ENCODE results near the gene MT2A.
A peak's percentile ranks its signal among the peaks of the same experiment; 100 is the strongest.
"Not testable (repeated sequence)": the region's sequence is repeated elsewhere in the genome, so short reads cannot be mapped to it uniquely, and the experiment has no call there.

Gene MT2A

DNA sequence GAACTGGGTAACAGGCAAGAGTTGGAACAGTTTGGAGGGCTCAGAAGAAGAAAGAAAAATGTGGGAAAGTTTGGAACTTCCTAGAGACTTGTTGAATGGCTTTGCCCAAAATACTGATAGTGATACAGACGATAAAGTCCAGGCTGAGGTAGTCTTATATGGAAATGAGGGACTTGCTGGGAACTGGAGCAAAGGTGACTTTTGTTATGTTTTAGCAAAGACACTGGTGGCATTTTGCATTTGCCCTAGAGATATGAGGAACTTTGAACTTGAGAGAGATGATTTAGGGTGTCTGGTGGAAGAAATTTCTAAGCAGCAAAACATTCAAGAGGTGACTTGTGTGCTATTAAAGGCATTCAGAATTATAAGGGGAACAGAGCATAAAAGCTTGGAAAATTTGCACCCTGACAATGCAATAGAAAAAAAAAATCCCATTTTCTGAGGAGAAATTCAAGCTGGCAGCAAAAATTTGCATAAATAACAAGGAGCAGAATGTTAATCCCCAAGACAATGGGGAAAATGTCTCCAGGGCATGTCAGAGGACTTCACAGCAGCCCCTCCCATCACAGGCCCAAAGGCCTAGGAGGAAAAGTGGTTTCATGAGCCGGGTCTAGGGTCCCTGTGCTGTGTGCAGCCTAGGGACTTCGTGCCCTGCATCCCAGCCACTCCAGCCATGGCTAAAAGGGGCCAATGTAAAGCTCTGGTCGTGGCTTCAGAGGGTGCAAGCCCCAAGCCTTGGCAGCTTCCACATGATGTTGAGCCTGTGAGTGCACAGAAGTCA, 13.5 kb downstream of the MT2A start:
- DNase-seq = not testable (repeated sequence)

DNA sequence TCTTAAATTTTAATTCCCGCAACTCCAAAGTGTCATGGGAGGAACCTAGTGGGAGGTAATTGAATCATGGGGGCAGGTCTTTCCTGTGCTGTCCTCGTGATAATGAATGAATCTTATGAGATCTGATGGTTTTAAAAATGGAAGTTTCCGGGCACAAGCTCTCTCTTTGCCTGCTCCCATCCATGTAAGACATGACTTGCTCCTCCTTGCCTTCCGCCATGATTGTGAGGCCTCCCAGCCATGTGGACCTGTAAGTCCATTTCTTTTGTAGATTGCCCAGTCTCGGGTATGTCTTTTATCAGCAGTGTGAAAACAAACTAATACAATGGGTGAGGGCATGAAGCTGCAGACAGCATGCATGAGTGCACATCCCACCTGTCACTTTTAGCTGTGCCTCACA, 14.8 kb downstream of the MT2A start:
- not testable (repeated sequence) for DNase-seq

DNA sequence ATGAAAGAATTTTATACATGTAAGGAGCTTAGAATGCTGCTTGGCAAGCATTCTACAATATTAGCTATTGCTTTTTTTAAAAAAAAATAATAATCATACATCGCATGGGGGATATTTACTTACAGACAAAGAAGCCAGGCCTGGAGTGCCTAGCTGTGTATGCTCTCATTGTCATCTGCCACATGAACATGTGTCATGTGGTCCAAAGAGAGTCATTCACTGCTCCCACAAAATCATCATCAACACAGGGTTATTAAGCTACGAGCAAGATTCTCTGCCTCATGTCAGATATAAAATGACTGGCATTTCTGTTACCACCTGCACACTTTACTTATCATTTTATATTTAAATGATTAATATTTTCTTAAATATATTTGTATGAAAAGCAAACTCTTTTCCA, 15.3 kb downstream of the MT2A start:
- no peak for DNase-seq

DNA sequence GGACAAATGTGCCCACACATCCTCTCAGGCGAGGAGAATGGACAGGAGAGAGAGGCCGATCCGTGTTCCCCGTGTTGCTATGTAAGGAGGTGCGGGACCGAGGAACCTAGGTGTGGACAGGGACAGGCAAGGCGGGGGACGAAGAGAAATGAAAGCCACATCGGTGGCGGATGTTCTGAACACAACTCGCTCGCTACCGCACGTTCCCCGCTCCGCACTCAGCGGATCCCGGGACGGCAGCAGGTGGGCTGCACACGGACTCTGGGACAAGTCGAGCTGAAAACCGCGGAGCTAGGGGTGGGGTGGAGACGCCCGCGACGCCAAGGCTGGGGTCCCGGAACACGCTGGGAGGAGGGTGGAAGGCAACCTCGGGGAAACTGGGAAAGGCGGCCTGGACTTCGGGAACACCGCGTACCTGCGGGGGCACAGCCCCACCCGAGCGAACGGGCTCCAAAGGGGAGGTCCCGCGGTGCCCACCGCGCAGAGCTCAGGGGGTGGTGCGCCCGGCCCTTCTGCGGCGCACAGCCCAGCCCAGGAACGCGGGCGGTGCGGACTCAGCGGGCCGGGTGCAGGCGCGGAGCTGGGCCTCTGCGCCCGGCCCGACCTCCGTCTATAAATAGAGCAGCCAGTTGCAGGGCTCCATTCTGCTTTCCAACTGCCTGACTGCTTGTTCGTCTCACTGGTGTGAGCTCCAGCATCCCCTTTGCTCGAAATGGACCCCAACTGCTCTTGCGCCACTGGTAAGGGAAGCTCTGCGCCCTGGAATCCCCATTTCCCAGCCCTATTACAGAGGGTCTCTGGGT, 17.0 kb downstream of the MT2A start, which contains the start of gene MT1E:
MT1E (plus strand) TSS at position 642 of the 803 bp plus-strand sequence; CDS start at position 713, 71 bp downstream.
- peak; percentile 44 to 52 for DNase-seq

DNA sequence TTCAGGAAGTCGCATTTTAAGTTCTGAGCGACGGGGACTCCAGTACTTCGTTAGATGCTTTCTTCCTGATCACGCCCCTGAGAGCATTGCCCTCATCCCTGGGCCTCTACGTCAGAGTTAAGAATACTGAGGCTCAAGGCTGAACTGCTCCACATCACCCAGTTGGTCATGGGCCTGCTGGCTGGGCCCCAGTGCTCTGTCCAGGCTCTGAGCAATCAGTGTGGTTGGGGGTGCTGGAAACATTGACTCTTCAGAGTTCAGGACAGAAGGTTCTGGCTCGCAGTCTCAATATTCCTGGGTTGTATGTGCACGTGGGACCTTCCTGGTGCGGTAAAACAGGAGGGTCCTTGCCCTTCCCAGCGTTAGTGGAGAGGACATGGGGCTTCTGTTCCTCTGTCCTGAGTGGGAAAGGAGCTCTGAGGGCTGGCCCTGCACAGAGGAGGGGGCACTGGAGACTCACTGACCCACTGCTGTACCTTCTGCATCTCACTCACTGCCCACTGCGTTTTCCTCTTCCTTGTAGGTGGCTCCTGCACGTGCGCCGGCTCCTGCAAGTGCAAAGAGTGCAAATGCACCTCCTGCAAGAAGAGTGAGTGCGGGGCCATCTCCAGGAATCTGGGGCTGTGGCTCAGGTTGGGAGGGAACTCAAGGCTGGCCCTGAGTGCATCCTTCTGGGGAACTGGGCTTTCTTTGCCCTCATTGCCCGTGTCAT, 17.7 kb downstream of the MT2A start:
- no peak for DNase-seq

DNA sequence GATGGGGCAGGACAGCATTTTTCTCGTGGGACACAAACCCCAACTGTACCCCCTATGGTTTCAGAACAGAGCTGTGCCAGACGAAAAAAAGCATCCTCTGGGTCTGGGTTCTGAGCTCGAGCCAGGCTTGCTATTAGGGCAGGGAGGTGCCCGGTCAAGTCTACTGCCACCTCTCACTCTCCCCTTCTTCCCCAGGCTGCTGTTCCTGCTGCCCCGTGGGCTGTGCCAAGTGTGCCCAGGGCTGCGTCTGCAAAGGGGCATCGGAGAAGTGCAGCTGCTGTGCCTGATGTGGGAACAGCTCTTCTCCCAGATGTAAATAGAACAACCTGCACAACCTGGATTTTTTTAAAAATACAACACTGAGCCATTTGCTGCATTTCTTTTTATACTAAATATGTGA, 18.3 kb downstream of the MT2A start:
- no peak for DNase-seq

DNA sequence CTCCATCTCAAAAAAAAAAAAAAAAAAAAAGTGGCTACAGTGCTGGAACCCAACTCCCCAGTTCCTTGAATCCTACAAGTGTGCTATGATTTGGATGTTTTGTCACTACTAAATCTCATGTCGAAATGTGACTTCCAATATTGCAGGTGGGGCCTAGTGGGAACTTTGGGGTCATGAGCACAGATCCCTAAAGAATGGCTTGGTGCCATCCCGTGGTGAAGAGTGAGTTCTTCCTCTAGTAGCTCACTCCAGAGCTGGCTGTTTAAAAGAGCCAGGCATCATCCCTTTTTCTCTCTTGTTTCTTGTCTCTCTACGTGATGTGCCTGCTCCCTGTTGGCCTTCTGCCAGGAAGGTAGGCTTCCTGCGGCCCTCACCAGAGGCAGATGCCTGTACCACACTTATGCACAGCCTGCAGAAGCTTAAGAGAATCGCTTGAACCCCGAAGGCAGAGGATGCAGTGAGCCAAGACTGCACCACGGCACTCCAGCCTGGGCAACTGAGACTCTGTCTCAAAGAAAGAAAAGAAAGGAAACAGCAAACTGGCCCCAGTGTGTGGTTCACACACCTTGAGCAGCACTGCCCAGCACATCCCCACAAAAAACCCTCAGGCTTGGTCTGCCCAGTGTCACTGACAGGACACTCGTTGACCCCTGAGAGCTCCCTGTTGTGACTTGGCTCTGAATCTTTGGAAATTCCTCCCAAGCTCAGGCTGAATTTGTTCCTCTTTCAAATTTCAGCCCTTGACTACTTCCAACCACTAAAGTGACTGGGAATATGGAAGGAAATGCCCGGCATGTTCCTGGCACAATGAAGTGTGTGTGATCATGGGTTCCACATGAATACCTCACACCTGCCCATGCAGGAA, 20.3 kb downstream of the MT2A start:
- no peak for DNase-seq

DNA sequence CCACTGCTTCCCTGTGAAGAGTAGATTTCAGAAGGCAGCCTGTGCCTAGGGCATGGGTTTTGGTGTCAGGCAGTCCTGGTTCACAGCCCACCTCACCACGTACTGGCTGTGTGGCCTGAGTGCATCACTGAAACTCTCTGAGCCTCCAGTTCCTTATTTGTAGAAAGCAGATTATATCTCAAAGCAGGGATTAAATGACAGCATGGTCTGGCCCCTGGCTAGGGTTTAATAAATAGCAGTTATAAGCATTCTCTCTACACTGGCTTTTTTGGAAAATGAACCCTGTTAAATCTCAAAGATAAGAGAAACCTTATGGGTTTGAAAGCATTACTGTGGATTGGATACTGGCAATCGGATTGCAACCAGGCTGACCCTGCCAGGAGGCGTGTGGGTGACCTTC, 21.1 kb downstream of the MT2A start:
- no peak for DNase-seq

DNA sequence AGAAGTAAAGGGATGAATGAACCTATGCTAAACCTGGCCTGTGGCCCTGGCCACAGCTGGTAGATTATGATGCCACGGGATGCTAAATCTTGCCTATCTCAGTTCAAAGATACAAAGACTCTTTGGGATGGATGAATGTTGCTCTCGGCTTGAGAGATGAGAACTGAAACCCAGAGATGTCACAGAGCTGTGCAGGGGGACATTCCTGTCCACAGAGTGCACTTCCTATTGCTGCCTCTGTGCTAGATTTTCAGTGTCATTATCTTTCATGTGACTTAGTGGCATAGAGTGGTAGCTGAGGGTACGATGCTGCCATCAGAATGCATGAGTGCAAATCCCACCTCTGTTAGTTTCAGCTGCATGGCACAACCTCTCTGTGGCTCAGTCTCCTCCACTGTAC, 21.8 kb downstream of the MT2A start:
- no peak for DNase-seq

DNA sequence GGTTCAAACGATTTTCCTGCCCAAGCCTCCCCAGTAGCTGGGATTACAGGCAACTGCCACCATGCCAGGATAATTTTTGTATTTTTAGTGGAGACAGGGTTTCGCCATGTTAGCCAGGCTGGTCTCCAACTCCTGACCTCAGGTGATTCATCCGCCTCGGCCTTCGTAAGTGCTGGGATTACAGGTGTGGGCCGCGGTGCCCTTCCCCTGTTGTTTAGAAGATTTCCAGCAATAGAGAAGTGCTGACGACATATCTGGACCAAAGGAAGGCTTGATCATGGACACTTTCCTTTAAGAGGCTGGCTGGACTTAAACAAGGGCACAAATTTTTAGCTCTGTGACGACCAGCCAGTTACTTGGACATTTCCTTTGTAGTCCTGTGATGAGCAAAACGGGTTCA, 22.8 kb downstream of the MT2A start:
- DNase-seq = no peak

DNA sequence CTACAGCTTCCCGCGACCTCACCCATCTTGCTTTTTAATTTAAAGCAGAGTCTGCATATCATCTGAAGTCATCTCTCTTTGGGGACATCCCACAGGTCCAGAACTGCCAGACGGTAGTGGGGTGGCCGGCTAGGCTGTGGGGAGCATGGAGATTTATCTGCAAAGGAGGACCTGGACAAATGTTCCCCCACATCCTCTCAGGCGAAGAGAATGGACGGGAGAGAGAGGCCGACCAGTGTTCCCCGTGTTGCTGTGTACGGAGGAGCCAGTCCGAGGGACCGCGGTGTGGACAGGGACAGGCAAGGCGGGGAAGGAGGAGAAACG, 23.4 kb downstream of the MT2A start:
- no peak for DNase-seq

DNA sequence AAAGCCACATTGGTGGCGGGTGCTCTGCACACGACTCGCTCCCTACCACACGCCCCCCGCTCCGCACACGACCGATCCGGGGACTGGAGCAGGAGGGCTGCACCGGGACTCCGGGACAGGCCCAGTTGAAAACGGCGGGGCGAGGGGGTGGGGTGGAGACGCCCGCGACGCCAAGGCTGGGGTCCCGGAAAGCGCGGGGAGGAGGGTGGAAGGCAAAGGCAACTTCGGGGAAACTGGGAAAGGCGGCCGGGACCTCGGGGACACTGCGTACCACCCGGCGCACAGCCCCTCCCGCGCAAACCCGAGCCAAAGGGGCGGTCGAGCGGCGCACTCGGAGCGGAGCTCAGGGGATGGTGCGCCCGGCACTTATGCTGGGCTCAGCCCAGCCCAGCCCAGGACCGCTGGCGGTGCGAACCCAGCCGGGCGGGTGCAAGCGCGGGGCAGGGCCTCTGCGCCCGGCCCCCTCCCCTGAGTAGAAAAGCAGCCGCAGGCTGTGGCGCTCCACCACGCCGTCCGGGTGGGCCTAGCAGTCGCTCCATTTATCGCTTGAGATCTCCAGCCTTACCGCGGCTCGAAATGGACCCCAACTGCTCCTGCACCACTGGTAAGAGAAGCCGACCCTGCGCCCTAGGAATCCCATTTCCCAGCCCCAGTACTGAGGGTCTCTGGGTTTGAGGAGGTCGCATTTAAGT, 23.9 kb downstream of the MT2A start, which contains the start of gene MT1M:
MT1M (plus strand) TSS at position 504 of the 692 bp plus-strand sequence; CDS start at position 577, 73 bp downstream.
- no peak for DNase-seq

DNA sequence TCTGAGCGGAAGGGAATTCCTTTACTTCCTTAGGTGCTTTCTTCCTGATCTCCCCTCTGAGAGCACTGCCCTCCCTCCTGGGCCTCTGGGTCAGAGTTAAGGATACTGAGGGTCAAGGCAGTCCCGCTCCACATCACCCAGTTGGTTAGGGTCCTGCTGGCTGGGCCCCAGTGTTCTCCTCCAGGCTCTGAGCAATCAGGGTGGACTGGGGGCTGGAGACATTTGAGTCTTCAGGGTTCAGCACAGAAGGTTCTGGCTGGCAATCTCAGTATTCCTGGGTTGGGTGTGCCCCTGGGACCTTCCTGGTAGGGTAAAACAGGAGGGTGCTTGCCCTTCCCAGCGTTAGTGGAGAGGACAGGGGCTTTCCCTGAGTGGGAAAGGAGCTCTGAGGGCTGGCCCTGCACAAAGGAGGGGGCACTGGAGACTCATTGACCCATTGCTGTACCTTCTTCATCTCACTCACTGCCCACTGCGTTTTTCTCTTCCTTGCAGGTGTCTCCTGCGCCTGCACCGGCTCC, 24.5 kb downstream of the MT2A start:
- DNase-seq = no peak

DNA sequence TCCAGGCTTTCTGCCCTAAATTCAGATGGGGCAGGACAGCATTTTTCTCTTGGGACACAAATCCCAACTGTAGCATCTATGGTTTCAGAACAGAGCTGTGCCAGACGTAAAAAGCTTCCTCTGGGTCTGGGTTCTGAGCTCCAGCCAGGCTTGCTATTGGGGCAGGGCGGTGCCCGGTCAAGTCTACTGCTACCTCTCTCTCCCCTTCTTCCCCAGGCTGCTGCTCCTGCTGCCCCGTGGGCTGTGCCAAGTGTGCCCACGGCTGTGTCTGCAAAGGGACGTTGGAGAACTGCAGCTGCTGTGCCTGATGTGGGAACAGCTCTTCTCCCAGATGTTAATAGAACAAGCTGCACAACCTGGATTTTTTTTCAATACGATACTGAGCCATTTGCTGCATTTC, 25.2 kb downstream of the MT2A start:
- no peak for DNase-seq

DNA sequence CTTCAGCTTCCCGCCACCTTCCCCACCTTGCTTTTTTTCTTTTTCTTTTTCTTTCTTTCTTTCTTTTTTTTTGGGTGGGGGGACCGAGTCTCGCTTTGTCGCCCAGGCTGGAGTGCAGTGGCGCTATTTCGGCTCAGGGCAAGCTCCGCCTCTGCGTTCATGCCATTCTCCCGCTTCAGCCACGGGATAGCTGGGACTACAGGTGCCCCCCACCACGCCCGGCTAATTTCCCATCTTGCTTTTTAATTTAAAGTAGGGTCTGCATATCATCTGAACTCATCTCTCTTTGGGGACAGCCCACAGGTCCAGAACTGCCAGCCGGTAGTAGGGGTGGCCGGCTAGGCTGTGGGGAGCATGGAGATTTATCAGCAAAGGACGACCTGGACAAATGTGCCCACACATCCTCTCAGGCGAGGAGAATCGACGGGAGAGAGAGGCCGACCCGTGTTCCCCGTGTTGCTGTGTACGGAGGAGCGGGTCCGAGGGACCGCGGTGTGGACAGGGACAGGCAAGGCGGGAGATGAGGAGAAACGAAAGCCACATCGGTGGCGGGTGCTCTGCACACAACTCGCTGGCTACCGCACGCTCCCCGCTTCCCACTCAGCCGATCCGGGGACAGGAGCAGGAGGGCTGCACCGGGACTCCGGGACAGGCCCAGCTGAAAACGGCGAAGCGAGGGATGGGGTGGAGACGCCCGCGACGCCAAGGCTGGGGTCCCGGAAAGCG, 26.5 kb downstream of the MT2A start:
- no peak for DNase-seq

DNA sequence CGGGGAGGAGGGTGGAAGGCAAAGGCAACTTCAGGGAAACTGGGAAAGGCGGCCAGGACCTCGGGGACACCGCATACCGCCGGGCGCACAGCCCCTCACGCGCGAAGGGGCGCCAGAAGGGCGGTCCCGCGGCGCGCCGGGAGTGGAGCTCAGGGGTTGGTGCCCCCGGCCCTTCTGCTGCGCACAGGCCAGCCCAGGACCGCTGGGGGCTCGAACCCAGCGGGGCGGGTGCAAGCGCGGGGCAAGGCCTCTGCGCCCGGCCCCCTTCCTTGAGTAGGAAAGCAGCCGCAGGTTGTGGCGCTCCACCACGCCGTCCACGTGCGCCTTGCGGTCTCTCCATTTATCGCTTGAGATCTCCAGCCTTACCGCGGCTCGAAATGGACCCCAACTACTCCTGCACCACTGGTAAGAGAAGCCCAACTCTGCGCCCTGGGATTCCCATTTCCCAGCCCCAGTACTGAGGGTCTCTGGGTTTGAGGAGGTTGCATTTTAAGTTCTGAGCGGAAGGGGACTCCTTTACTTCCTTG, 27.1 kb downstream of the MT2A start:
- DNase-seq = no peak

DNA sequence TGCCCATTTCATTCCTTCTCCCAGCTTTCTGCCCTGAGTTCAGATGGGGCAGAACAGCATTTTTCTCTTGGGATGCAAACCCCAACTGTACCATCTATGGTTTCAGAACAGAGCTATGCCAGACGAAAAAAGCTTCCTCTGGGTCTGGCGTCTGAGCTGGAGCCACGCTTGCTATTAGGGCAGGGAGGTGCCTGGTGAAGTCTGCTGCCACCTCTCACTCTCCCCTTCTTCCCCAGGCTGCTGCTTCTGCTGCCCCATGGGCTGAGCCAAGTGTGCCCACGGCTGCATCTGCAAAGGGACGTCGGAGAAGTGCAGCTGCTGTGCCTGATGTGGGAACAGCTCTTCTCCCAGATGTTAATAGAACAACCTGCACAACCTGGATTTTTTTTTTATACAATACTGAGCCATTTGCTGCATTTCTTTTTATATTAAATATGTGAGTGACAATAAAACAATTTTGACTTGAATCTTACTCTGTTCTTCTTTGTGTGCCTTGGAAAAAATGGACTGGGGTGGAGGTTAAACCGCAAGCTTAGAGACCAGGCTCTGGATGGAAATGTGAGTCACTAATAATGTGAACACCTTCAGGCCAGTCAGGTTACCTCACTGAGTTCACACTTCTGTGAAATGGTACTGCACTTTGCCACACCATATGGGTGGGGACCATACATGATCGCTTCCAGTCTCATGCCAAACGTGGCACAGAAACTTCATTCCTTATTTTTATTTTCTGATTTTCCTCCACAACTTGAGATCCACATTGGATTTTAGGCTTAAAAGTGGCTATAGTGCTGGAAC, 28.4 kb downstream of the MT2A start:
- DNase-seq = no peak

DNA sequence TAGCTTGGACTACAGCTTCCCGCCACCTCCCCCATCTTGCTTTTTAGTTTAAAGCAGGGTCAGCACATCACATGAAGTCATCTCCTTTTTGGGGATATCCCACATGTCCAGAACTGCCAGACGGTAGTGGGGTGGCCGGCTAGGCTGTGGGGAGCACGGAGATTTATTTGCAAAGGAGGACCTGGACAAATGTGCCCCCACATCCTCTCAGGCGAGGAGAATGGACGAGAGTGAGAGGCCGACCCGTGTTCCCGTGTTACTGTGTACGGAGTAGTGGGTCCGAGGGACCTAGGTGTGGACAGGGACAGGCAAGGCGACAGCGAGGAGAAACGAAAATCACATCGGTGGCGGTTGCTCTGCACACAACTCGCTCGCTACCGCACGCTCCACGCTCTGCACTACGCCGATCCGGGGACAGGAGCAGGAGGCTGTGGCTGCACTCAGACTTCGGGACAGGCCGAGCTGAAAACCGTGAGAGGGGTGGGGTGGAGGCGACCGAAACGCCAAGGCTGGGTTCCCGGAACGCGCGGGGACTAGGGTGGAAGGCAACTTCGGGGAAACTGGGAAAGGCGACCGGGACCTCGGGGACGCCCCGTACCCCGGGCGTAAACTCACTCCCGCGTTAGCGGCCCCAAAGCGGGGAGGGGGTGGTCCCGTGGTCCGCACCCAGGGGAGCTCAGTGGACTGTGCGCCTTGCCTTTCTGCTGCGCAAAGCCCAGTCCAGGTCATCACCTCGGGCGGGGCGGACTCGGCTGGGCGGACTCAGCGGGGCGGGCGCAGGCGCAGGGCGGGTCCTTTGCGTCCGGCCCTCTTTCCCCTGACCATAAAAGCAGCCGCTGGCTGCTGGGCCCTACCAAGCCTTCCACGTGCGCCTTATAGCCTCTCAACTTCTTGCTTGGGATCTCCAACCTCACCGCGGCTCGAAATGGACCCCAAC, 29.7 kb downstream of the MT2A start, which contains the start of gene MT1A:
MT1A (plus strand) TSS at position 853 of the 937 bp plus-strand sequence; CDS start at position 926, 73 bp downstream.
- no peak for DNase-seq

DNA sequence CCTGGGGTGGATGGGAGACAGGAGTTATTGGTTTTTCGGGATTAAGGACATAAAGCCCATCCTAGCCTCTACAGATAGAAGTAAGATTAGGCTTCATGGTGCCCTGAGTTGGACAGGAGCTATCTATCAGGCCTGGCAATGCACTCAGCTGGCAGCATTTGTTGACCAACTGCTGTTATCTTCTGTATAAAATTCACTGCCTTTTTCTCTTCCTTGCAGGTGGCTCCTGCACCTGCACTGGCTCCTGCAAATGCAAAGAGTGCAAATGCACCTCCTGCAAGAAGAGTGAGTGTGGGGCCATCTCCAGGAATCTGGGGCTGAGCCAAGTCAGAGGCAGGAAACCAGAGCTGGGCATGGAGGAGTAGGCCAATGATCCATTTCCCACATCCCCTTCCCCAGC, 30.7 kb downstream of the MT2A start:
- DNase-seq = no peak
